H1 (cell line): Measurements from ENCODE around the gene ASAP3.

Experiments used
- ASH2L ChIP-seq: fragments of 200-600, 300-600 bp; sonication (generic); IDR thresholded peaks from one replicate; pipeline ENCODE4 v1.7.1; 2017; ENCODE audit warnings: low read length
- GTF2F1 ChIP-seq: IDR thresholded peaks from 2 replicates; pipeline ENCODE4 v1.6.1; 2012; ENCODE audit warnings: low read depth, low read length, improper control_type of control experiment, borderline replicate concordance
- HDAC6 ChIP-seq: IDR thresholded peaks from one replicate; pipeline ENCODE4 v1.7.1; 2012; ENCODE audit warnings: low read depth, mild to moderate bottlenecking, inconsistent platforms, low read length, moderate library complexity
- KDM1A ChIP-seq: fragments of 200-600, 300-600 bp; sonication (generic); IDR thresholded peaks from 2 replicates; pipeline ENCODE4 v1.7.1; 2016; ENCODE audit warnings: mild to moderate bottlenecking, low read length, borderline replicate concordance
- POLR2AphosphoS5 ChIP-seq: IDR thresholded peaks from 2 replicates; pipeline ENCODE4 v1.6.1; 2011; ENCODE audit warnings: low read depth, low read length
- SIN3A ChIP-seq, 2 experiments: IDR thresholded peaks in 1 of 2; conservative IDR thresholded peaks in 1 of 2; 2 replicates each; pipeline ENCODE4 v1.6.1; 2011 to 2012; ENCODE audit warnings: low read length in 2 of 2, improper control_type of control experiment in 1 of 2, low read depth in 1 of 2, mild to moderate bottlenecking in 1 of 2
- SUZ12 ChIP-seq: fragments of 200-600 bp; sonication (generic); IDR thresholded peaks from 2 replicates; pipeline ENCODE4 v1.6.1; 2012; ENCODE audit warnings: mild to moderate bottlenecking, inconsistent platforms, low read length, moderate library complexity, mixed read lengths
- TAF1 ChIP-seq: IDR thresholded peaks from 2 replicates; pipeline ENCODE4 v1.6.1; 2011; ENCODE audit warnings: mild to moderate bottlenecking, low read depth, low read length
- TEAD4 ChIP-seq: IDR thresholded peaks from 2 replicates; pipeline ENCODE4 v1.6.1; 2012; ENCODE audit warnings: low read depth, low read length, inconsistent platforms, mixed read lengths
- TF ChIP-seq, protein P1 (sequence below), 3 experiments: IDR thresholded peaks; 1 replicate in 2 of 3; 2 replicates in 1 of 3; pipeline versions ENCODE4 v1.5.1 to v1.6.1; 2011; ENCODE audit warnings: low read length in 3 of 3, mild to moderate bottlenecking in 3 of 3, inconsistent platforms in 2 of 3, low read depth in 1 of 3, moderate library complexity in 1 of 3; ENCODE audit not compliant: insufficient read depth in 1 of 3; ENCODE audit errors: control extremely low read depth in 1 of 3
- TF ChIP-seq, protein P2 (sequence below): IDR thresholded peaks from 2 replicates; pipeline ENCODE4 v1.6.1; 2012; ENCODE audit warnings: inconsistent platforms
- TF ChIP-seq, protein P3 (sequence below): IDR thresholded peaks from 2 replicates; pipeline ENCODE4 v1.6.1; 2012; ENCODE audit warnings: low read length, inconsistent platforms

DNA sequence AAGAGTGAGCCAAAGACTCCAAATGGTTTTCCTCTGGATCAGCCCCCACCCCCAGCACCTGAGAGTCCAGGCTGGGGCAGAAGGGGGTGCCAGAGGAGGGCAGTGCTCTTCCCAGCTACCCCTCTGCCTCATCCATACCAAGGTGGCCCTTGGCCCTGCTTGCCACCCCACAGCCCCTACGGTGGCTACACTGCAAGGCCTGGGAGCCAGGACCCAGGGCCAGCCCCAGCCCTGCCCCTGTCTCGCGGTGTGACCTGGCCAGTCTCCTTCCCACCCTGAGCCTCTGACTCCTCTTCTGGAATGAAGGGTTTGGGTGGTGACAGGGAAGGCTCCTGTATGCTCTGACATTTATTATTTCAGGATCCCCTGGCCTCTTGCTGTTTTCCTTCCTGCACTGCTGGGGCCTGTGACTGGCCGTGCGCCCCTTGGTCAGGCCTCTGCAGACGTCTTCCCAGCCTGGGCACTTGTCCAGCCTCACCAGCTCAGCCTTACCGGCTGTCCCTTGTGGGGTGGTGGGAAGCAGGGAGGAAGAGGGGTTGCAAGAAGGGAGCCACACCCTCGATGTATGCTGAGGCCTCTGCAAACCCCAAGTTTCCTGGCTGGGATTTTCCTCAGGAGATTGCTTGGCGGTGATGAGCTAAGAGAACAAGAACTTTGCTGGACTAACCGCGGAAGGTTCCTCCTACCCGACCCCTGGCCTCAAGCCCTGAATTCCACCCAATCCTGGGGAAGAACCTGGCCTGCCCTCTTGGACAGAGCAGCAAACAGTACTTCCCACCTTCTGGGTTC is 13.5 kb downstream of the ASAP3 start:
- TF ChIP-seq GTF2F1 (no peak), SUZ12 (no peak), SIN3A (conservative IDR thresholded peaks at IDR 0.05 in 1 of 2, IDR thresholded peaks at IDR 0.05 in 1 of 2; ENCODE audit: low read depth in 1 of 2, low read length in 2 of 2) (no peak), ASH2L (no peak), HDAC6 (no peak), POLR2AphosphoS5 (no peak), KDM1A (no peak), TAF1 (no peak), TEAD4 (no peak)
- TF ChIP-seq, protein P1, sequence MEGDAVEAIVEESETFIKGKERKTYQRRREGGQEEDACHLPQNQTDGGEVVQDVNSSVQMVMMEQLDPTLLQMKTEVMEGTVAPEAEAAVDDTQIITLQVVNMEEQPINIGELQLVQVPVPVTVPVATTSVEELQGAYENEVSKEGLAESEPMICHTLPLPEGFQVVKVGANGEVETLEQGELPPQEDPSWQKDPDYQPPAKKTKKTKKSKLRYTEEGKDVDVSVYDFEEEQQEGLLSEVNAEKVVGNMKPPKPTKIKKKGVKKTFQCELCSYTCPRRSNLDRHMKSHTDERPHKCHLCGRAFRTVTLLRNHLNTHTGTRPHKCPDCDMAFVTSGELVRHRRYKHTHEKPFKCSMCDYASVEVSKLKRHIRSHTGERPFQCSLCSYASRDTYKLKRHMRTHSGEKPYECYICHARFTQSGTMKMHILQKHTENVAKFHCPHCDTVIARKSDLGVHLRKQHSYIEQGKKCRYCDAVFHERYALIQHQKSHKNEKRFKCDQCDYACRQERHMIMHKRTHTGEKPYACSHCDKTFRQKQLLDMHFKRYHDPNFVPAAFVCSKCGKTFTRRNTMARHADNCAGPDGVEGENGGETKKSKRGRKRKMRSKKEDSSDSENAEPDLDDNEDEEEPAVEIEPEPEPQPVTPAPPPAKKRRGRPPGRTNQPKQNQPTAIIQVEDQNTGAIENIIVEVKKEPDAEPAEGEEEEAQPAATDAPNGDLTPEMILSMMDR (IDR thresholded peaks at IDR 0.05; ENCODE audit: control extremely low read depth in 1 of 3, insufficient read depth in 1 of 3, low read depth in 1 of 3, low read length in 3 of 3), result no peak
- TF ChIP-seq, protein P2, sequence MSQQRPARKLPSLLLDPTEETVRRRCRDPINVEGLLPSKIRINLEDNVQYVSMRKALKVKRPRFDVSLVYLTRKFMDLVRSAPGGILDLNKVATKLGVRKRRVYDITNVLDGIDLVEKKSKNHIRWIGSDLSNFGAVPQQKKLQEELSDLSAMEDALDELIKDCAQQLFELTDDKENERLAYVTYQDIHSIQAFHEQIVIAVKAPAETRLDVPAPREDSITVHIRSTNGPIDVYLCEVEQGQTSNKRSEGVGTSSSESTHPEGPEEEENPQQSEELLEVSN, result no peak
- TF ChIP-seq, protein P3, sequence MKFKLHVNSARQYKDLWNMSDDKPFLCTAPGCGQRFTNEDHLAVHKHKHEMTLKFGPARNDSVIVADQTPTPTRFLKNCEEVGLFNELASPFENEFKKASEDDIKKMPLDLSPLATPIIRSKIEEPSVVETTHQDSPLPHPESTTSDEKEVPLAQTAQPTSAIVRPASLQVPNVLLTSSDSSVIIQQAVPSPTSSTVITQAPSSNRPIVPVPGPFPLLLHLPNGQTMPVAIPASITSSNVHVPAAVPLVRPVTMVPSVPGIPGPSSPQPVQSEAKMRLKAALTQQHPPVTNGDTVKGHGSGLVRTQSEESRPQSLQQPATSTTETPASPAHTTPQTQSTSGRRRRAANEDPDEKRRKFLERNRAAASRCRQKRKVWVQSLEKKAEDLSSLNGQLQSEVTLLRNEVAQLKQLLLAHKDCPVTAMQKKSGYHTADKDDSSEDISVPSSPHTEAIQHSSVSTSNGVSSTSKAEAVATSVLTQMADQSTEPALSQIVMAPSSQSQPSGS, result no peak
